GM19035 (cell line): Measurements from ENCODE around the gene OGFOD3.
"Not testable (repeated sequence)": the region's sequence is repeated elsewhere in the genome, so short reads cannot be mapped to it uniquely, and the experiment has no call there.

Source experiments
- ATAC-seq: cut with Tn5 transposase; IDR thresholded peaks from one replicate; pipeline ENCODE4 v1.9.1; 2021; ENCODE audit not compliant: unreplicated experiment

OGFOD3 gene

DNA sequence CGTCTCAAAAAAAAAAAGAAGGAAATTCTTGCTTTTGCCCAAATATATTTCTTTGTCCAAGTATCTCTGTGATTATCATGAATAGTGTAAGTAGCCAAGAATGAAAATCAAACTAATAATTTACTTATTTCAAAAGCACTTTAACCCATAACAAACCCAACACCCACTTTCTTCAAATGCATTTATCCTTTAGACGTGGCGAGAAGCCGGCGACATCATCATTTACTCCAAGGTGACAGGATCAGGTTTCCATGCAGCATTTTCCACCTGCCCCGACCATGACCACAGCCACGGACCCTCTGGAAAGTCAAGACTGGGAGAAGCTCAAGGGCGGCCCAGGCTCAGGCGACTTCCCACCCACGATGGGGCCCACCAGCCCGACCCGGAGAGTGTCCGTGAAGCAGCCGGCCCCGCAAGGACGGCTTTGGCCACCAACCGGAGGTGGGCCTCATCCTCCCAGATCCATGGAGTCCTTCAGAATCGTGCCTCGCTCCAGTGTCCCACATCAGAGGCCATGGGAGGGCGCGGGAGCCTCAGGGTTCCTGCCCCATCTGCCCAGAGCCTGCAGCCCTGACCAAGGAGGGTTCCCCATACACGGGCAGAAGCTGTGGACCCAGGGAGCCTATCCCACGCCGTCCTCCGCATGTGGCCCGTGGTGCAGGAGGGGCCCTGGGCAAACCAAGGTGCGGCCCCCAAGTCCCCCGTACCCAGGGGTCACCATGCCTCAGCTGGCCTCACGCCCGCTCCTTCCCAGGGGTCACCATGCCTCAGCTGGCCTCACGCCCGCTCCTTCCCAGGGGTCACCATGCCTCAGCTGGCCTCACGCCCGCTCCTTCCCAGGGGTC, 28.1 kb downstream of the OGFOD3 start:
- no peak for ATAC-seq

DNA sequence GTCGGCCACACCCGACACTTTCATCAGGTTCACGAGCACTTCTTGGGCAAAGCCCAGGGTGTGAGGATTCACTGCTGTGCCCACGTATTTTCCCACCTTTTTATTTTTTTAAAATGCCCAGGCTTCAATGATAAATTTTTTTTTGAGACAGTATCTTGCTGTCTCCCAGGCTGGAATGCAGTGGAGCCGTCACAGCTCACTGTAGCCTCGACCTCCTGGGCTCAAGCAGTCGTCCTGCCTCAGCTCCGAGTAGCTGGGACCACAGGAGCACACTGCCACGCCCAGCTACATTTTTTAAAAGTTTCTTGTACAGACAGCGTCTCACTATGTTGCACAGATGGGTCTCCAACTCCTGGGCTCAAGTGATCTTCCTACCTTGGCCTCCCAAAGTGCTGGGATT, 29.0 kb downstream of the OGFOD3 start:
- ATAC-seq = no peak

DNA sequence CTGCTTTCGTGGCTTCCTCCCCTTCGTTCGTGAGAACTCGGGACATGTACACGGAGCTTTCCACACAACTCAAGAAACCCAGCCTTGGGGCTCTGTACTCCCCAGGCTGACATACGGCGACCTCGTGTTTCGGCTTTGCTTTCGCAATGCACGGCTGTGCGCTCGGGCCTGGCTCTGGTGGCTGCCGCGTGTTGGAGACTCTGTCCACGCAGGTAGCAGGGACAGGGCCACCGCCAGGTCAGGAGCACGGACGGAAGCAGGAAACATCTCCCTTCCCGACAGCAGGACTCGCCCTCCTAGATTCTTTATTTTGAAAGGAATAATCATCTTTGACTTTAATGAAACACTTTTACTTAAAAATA, 29.5 kb downstream of the OGFOD3 start:
- no peak for ATAC-seq

DNA sequence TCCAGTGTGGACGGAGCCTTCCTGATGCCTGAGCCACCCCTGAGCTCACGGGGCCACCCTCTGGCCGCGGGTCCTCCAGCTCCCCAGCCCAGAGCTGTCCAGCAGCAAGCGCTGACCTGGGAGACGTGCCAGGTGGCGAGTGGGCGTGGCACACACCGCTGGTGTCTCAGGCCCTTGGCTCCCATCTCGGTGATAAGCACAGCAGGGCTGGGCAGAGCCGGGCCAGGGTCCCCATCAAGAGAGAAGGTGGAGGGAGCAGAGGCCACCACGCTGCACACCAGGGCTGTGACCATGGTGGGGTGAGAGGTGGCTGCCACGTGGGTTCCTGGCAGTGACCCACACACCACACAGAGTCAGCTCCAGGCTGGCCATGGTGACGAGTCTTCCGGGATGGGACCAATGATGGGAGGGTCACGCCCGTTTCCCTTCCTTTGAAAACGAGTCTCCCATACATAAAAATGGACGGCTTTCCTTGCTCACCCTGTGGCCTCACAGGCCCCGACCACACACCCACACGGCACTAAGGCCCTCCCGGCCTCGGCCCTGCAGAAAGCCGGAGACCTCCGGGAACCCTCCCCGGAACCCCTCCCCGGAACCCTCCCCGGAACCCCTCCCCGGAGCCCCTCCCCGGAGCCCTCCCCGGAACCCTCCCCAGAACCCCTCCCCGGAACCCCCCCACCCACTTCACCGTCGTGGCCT, 30.0 kb downstream of the OGFOD3 start:
- no peak for ATAC-seq

DNA sequence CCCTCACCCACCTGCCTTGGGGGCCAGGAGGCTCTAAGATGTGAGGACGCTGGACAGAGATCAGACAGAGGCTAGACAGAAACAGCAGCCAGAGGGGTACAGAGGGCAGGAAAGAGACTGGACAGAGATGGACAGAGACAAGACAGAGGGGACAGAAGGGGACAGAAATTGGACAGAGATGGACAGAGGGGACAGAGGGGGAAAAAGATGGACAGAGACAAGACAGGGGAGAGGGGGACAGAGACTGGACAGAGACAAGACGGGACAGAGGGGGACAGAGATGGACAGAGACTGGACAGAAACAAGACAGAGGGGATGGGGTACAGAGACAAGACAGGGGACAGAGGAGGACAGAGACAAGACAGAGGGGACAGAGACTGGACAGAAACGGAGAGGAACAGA, 30.7 kb downstream of the OGFOD3 start:
- ATAC-seq = no peak

DNA sequence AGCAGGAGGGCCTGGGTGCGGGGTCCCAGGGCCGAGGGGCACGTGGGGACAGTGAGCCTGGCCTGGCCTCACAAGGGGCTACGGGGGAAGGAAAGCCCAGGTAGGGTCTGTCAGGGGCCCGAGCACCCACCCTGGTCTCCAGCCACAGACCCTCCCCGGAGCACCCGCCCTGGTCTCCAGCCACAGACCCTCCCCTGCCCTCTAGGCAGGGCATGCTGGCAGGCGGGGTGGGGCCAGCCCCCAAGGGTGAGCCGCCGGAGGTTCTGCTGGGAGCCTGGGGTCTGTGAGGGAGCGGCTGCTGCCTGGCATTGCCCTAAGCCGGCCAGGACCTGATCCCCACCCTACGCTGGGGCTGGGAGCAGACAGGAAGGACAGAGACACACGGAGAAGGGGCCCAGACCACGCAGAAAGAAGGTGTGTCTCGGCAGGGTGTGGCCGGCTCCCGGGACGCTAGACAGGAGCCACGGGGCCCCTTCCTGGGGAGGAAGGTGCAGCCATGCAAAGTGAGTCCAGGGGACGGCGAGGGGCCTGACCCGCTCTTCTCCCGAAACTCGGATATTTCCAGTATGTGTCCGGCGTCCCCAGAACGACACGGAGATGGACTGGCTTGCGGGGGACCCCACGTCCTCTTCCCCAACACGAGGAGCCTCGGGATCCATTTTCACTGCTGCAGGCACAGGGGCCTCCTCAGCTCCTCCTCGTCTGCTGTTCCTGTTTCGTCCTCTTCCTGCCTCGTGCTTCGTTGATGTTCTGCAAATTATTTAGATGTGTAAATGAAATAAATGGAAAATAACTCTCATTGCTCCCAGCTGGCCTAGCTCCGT, 31.3 kb downstream of the OGFOD3 start:
- no peak for ATAC-seq

DNA sequence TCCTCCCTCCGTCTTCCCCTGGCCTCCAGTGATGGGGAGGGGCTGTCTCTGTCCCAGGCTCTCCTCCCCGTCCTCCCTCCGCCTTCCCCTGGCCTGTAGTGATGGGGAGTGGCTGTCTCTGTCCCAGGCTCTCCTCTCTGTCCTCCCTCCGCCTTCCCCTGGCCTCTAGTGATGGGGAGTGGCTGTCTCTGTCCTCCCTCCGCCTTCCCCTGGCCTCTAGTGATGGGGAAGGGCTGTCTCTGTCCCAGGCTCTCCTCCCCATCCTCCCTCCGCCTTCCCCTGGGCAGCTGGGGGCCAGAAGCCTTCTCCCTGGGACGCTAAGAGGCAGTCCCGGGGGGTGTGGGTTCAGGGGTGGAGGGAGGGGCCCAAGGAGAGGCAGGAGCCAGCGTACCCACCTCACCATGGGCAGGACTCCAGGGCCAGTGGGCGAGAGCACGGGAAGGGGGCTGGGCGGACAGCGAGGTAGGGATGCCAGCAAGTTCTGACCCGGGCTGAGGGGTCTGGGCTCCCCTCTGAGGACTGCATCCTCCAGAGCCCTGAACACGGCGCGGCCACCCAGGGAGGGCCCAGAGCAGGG, 32.0 kb downstream of the OGFOD3 start:
- no peak for ATAC-seq

DNA sequence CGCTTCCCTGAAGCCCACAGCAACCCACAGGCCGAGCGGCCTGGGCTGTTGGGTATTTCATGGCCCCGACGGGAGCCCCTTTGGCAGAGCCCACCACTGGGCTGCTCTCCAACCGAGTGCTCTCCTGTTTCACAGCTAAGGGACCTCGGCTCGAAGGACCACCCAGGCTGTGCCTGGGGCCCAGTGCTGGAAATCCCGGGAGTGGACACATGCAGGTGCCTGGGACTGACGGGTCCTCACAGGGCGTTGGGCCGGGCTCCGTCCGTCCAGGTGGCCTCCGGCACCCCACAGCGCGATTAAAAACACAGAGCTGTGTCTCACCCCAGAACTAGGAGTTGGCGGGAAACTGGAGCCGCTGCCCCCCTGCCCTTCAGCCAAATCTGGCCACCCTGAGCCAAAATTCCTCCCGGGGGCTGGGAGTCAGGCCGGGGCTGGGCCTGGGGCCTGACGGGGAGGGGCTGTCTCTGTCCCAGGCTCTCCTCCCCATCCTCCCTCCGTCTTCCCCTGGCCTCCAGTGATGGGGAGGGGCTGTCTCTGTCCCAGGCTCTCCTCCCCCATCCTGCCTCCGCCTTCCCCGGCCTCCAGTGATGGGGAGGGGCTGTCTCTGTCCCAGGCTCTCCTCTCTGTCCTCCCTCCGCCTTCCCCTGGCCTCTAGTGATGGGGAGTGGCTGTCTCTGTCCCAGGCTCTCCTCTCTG, 32.7 kb downstream of the OGFOD3 start:
- ATAC-seq = no peak

DNA sequence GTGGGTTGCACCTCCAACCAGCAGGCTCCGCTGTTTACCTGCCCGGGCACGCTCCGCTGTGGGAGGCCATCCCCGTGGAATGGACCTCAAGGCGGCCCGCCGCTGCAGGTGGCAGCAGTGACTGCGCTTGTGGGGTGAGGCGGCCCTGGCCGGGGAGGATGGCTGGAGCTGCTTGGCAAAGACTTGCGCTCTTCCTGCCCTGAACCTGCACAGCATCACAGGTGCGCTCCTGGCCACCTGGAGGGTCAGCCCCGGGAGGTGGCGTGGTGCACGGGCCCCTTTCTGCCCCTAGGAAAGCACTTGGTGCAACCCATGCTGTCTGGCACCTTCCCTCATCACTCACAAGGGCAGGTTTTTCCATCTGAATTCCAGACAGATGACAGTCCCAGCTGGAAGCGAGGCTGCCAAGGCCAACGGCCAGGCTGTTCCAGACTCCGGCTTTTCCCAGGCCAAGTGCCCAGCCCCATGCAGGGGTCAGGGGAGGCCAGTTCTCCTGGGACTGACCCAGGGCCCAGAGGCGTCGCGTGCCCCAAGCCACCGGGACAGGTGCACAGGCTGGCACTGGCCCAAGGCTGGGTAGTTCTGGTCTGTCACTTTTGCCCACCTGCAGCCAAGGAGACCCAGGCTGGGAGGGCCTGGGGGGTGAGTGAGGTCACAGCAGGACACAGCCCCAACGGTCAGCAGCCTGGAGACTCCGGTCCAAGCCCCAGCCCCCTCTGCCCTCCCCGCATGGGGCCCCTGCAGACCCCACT, 33.5 kb downstream of the OGFOD3 start:
- no peak for ATAC-seq

DNA sequence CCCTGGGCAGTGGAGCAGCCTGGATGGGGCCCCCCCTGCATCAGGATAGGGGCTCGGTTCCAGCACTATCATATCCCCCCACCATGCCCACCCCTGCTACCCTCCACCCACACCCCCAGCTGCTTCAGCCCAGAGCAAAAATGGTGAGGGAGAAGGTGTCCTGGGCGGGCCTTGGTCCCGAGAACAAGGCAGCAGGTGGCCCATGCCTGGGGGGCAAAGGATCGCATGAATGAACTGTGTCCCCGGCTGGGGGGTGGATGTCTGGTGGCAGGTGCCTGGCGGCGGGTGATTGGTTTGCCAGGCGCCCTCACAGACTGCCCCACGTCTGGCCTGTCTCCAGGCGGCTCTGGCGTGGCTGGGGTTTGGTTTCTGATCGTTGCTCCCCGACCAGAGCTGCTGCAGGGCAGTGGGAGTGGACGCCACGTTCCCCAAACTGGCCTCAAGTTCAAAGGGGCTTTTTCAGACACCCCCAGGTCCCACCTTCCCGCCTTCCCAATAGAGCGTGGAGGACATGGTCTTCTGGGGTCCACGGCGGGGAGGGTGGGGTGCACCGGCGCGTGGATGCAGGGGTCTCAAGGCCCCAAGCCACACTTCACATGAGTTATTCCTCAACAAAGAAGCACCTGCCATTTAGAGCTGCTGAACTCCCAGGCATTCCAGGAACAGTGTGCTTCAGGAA, 34.2 kb downstream of the OGFOD3 start:
- ATAC-seq = no peak

DNA sequence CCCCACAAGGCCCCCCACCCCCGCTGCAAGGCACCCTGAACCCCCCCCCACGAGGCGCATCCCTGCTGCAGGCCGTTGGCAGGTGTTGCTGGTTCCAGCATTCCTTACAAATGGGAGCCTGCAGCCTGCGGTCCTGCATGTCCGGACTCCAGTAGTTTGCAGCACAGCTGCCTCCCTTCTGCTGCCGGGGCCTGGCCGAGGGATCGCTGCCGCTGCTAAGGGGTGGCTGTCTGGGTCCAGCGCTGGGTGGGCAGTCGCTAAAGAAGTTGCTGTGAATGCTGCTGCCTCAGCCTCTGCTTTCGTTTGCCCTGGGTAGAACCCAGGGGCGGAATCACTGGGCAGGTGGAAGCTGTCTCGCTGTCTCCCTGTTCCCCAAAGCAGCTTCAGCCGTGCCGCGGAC, 35.0 kb downstream of the OGFOD3 start:
- no peak for ATAC-seq

DNA sequence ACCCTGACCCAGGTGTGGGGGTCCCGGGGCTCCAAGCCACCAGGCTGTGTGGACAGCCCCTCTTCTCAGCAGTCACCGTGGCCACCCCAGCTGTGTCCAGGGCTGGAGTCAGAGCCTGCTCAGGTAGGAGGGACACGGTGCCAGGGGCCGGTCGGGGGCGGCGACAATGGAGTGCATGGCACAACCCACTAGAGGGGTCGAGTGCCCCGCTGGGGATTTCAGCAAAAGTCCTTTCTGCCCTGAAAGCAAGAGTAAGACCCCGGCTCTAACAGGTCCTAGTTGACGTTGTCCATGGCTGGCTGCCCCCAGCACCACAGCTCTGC, 35.5 kb downstream of the OGFOD3 start:
- ATAC-seq = no peak

DNA sequence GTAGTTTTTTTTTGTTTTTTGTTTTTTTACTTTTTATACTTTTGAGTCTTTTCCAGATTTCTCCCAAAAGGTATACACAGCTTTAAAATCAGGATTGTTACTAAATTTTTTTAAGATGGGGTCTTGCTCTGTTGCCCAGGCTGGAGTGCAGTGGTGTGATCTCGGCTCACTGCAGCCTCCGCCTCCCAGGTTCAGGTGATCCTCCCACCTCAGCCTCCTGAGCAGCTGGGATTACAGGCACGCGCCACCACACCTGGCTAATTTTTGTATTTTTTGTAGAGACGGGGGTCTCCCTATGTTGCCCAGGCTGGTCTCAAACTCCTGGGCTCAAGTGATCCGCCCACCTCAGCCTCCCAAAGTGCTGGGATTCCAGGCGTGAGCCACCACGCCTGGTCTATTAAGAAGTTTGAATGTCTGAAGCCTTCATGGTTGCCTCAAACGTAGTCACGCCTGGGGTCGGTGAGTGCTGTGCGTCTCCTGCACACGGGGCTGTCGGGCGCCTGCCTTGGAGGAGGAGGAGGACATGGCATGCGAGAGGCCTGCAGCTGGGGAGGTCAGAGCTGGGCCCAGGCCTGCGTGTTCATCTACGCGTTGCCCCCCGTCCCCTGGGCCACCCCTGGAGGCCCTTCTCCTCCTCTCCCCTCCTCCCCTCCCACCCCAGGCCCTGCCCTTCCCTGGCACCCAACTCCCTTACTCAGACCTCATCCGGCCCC, 36.0 kb downstream of the OGFOD3 start:
- ATAC-seq = not testable (repeated sequence)

DNA sequence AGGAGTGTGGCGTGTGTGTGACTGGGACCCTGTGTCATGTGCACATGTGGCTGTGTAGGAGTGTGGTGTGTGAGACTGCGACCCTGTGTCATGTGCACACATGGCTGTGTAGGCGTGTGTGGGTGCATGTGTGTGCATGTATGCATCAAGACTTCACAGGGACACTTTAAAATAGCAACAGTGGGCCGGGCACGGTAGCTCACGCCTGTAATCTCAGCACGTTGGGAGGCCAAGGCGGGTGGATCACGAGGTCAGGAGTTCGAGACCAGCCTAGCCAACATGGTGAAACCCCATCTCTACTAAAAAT, 36.7 kb downstream of the OGFOD3 start:
- not testable (repeated sequence) for ATAC-seq

DNA sequence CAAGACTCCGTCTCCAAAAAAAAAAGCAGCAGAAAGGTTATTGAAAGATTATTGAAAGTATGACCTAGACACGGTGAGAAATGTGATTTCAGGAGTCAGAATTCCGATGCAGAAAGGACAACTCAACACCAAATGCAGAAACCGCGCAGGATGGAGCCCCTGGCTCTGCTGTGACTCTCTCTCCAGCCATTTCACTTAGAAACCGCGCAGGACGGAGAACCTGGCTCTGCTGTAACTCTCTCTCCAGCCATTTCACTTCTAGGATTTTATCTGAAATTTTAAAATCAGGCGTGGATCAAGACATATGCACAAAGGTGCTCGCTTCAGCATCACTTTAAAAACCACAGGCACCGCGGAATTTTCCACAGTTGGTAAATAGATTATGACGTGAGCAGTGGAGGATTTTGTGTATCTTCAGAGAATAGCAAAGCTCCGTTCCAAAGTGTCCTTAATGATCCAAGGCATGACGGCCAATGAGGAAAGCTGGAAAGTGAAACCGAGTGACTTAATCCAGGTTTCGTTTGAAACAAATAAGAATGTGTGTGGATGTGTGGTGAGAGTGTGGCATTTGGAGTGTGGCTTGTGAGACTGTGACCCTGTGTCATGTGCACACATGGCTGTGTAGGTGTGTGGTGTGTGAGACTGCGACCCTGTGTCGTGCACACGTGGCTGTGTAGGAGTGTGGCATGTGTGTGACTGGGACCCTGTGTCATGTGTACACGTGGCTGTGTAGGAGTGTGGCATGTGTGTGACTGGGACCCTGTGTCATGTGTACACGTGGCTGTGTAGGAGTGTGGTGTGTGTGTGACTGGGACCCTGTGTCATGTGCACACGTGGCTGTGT, 37.3 kb downstream of the OGFOD3 start:
- ATAC-seq = no peak

DNA sequence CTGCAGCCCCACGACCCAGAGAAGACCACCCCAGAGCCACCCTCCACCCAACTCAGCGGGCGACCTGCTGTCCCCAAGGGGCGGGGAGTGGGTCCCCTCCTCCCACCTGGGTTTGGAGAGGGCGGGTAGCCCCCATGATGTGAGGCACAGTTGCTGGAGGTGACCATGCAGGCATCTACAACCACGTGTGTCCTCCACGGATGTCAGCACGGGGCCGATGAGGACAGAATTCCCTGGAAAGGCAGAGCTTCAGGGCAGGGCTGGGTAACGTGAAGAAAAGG, 39.7 kb downstream of the OGFOD3 start:
- ATAC-seq = no peak

DNA sequence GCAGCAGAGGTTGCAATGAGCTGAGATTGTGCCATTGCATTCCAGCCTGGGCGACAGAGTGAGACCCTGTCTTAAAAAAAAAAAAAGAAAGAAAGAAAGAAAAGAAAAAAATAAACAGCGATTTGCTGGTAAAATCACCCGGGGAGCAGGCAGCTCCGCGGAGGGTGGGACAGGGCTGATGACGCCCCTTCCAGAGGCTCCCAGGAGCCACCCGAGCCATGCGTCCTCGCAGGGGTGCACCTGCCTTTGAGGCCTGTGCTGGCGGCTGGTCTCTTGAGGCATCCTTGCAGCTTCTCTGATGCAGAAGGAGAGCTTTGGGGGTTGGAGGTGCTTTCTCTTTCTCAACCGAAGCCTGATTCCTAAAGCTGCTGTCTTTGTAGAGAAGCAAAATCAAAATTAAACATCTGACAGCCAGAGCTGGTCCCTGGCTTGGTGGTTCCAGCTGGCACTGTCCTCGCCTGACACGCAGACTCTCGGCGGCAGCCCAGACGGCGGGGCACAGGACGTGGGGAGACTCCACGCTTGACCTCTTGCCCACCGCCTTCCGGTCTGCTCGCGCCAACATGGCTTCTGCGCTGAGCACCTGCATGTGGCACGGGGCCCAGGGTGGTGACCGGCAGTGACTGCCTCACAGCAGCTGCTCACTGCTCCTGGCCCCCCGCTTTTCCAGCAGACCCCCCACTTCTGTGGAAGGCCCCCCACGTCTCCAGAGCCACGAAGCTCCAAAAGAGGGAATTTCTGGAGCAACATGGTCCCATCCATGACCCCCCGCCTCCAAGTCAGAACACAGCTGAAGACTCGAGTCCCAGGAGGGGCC, 40.3 kb downstream of the OGFOD3 start:
- no peak for ATAC-seq

DNA sequence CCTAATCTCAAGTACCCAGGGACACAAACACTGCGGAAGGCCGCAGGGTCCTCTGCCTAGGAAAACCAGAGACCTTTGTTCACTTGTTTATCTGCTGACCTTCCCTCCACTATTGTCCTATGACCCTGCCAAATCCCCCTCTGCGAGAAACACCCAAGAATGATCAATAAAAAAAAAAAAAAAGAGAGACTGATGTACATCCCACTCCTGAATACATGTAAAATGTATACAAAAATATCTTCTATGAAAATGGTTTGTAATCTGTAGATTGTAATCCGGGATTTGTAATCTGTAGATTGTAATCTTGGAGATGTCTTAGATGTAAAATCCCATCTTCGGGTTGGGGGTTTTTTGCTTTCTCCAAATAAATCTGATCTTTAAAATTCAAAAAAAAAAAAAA, 41.1 kb downstream of the OGFOD3 start:
- not testable (repeated sequence) for ATAC-seq
